ENCODE results near the gene TTLL10.

The TTLL10 gene

DNA sequence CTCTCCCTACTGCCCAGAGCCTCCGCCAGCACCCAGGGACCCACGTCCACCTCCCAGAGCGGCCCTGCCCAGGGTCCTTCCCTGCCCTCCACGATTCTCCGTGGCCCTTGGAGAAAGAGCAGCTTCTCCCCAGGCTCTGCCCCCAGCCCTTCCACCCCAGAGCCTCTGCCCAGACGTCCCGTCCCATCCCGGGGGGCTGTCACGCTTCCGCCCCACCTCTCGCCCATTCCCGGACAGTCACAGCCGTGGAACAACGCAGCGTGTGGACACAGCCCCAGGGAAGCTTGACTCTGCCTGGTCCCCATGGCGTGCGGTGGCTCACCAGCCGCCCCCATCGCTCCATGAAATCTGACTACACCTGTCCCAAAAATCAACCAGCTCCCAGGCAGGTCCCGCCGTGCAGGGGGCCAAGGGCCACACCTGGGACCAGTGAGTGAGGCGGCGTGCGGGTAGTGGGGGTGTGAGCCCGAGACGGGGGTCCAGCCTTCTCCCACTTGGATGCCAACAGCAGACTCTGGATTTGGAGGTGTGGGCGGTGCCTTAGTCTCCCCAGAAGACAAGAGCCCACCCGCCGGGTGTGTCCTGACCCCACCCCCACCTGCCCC lies 12.5 kb upstream of the TTLL10 start:
- H3K4me1 ChIP-seq (ENCODE audit: control insufficient read depth, insufficient read depth, low read length) = peaks cover 16% of the 10 kb centered on the region
- H3K27ac ChIP-seq (ENCODE audit: low read length) = no peak overlapping the region
- H3K36me3 ChIP-seq (ENCODE audit: control insufficient read depth in 2 of 2, insufficient read depth in 2 of 2, low read length in 2 of 2) = no peaks in the 10 kb centered on the region
- no peak overlapping the region for H3K4me3 ChIP-seq (ENCODE audit: low read length in 2 of 2)
- H3K9ac ChIP-seq (ENCODE audit: low read length in 2 of 2) = no peak overlapping the region
- no peaks in the 10 kb centered on the region for H3K9me3 ChIP-seq (ENCODE audit: control insufficient read depth in 2 of 2, low read length in 2 of 2)
- peaks cover 6 to 23% of the 10 kb centered on the region in 2 donors for H3K27me3 ChIP-seq (ENCODE audit: control insufficient read depth in 1 of 2, insufficient read depth in 2 of 2, low read length in 2 of 2)

DNA sequence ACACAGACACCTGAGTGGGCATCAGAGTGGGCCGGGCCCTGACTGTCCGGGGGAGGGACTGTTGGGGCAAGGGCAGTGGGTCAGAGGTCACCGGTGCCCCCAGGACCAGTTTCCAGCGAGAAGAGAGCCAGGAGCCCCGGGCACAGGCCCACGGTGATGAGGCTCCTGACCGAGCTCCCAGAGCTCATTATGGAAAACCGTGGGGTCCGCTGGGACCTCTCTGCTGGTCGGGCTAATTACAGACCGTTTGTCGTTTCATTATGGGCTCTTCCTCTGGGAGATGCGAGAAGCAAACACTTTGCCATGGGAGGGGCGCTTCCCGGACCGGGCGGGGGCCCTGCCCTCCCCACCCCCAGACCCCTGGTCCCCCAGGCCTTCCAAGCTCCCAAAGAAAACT lies 12.0 kb upstream of the TTLL10 start:
- H3K36me3 ChIP-seq (ENCODE audit: control insufficient read depth in 2 of 2, insufficient read depth in 2 of 2, low read length in 2 of 2) = no peaks in the 10 kb centered on the region
- H3K9me3 ChIP-seq (ENCODE audit: control insufficient read depth in 2 of 2, low read length in 2 of 2) = no peaks in the 10 kb centered on the region
- H3K4me1 ChIP-seq (ENCODE audit: control insufficient read depth, insufficient read depth, low read length) = peaks cover 16% of the 10 kb centered on the region
- no peak overlapping the region for H3K9ac ChIP-seq (ENCODE audit: low read length in 2 of 2)
- no peak overlapping the region for H3K4me3 ChIP-seq (ENCODE audit: low read length in 2 of 2)
- H3K27ac ChIP-seq (ENCODE audit: low read length) = no peak overlapping the region
- peaks cover 6 to 23% of the 10 kb centered on the region in 2 donors for H3K27me3 ChIP-seq (ENCODE audit: control insufficient read depth in 1 of 2, insufficient read depth in 2 of 2, low read length in 2 of 2)

DNA sequence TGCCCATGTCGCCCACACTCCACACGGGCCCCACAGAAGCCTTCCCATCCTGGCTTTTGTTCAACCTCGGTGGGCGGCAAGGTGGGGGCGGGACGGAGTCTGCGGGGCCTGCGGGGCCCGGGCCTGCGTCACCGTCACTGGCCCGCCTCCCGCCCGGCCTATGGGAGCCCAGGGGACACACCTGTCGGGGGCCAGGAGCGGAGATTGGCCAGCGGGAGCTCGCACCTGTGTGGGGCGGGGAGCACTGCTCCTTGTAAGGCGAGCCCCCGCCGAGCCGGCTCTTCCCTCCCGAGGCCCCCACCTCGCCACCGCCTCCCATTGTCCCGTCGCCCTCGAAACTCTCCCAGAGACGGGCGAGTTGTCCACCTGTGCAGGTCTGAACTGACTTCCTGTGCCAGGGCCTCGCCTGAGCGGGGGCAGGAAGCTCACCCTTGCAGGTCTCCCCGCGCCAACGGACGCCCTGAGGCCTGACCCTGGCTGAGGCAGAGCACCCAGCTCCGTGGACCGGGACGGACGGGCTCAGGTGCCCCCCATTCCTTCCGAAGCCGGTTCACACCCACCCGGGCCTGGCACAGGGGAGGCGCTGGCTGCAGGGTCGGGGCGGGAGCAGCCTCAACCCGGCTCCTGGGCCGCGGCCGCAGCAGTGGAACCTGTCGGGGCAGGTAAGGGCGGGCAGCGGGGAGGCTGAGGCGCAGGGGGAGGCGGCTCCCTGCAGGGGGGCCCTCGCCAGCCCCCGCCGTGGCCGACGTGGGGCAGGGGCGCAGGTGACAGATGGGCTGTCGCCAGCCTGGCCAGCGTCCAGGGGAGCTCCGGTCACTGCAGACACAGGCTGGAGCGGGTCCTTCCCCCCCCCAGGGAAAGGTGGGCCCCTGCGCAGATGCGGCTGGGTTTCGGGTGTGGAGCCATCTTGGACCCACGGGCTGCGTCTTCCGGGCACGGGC lies 10.8 kb upstream of the TTLL10 start:
- peaks cover 6 to 31% of the 10 kb centered on the region in 2 donors for H3K27me3 ChIP-seq (ENCODE audit: control insufficient read depth in 1 of 2, insufficient read depth in 2 of 2, low read length in 2 of 2)
- H3K9me3 ChIP-seq (ENCODE audit: control insufficient read depth in 2 of 2, low read length in 2 of 2) = no peaks in the 10 kb centered on the region
- no peak overlapping the region for H3K4me3 ChIP-seq (ENCODE audit: low read length in 2 of 2)
- H3K9ac ChIP-seq (ENCODE audit: low read length in 2 of 2) = no peak overlapping the region
- no peaks in the 10 kb centered on the region for H3K36me3 ChIP-seq (ENCODE audit: control insufficient read depth in 2 of 2, insufficient read depth in 2 of 2, low read length in 2 of 2)
- H3K4me1 ChIP-seq (ENCODE audit: control insufficient read depth, insufficient read depth, low read length) = peaks cover 11% of the 10 kb centered on the region
- no peak overlapping the region for H3K27ac ChIP-seq (ENCODE audit: low read length)

DNA sequence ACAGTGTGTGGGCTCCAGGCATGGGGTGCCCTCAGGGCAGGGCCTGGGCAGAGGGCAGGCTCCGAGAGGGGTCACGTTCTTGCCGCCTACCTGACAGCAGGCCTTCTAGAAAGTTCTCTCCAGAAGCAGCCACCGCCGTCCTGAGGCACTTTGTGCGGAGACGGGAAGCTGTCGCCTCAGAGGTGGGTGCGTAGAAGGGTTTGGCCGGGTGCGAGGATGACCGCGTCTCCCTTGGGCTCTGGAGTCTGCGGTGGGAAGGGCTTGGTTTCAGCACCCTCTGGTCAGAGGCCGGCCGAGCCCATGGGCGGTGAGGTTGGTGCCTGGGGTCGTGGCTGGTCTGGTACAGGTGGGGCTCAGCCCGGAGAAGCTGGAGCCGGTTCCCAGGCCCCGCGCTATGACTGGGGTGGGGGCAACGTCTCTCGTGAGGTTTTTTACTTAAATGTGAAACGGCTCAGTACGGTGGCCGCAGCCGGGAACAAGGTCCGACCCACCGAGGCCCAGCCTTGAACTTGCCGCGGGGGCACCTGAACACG lies 10.1 kb upstream of the TTLL10 start:
- Histone ChIP-seq H3K27ac (ENCODE audit: low read length) (no peak overlapping the region), H3K9ac (ENCODE audit: low read length in 2 of 2) (no peak overlapping the region), H3K9me3 (ENCODE audit: control insufficient read depth in 2 of 2, low read length in 2 of 2) (no peaks in the 10 kb centered on the region), H3K4me3 (ENCODE audit: low read length in 2 of 2) (no peak overlapping the region), H3K36me3 (ENCODE audit: control insufficient read depth in 2 of 2, insufficient read depth in 2 of 2, low read length in 2 of 2) (no peaks in the 10 kb centered on the region), H3K4me1 (ENCODE audit: control insufficient read depth, insufficient read depth, low read length) (peaks cover 4% of the 10 kb centered on the region), H3K27me3 (ENCODE audit: control insufficient read depth in 1 of 2, insufficient read depth in 2 of 2, low read length in 2 of 2) (peaks cover 9 to 37% of the 10 kb centered on the region in 2 donors)

DNA sequence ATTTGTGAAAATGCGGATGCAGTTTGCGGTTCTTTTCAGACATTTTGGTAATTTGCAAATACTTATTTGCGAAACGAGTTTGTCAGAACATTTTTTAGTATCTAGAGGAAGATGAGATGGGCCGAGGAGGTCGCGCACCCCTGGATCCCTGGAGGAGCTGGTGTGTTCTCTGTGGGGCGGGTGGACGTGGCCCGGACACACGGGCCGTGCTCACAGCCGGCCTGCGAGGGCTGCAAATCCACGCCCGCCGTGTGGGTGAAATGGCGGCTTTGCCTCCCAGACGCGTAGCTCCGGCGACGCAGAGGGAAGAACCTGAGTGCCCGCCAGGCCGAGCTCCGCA lies 9.3 kb upstream of the TTLL10 start:
- Histone ChIP-seq H3K9ac (ENCODE audit: low read length in 2 of 2) (no peak overlapping the region), H3K36me3 (ENCODE audit: control insufficient read depth in 2 of 2, insufficient read depth in 2 of 2, low read length in 2 of 2) (no peaks in the 10 kb centered on the region), H3K9me3 (ENCODE audit: control insufficient read depth in 2 of 2, low read length in 2 of 2) (no peaks in the 10 kb centered on the region), H3K27ac (ENCODE audit: low read length) (no peak overlapping the region), H3K27me3 (ENCODE audit: control insufficient read depth in 1 of 2, insufficient read depth in 2 of 2, low read length in 2 of 2) (peaks cover 12 to 38% of the 10 kb centered on the region in 2 donors), H3K4me3 (ENCODE audit: low read length in 2 of 2) (no peak overlapping the region), H3K4me1 (ENCODE audit: control insufficient read depth, insufficient read depth, low read length) (no peaks in the 10 kb centered on the region)

DNA sequence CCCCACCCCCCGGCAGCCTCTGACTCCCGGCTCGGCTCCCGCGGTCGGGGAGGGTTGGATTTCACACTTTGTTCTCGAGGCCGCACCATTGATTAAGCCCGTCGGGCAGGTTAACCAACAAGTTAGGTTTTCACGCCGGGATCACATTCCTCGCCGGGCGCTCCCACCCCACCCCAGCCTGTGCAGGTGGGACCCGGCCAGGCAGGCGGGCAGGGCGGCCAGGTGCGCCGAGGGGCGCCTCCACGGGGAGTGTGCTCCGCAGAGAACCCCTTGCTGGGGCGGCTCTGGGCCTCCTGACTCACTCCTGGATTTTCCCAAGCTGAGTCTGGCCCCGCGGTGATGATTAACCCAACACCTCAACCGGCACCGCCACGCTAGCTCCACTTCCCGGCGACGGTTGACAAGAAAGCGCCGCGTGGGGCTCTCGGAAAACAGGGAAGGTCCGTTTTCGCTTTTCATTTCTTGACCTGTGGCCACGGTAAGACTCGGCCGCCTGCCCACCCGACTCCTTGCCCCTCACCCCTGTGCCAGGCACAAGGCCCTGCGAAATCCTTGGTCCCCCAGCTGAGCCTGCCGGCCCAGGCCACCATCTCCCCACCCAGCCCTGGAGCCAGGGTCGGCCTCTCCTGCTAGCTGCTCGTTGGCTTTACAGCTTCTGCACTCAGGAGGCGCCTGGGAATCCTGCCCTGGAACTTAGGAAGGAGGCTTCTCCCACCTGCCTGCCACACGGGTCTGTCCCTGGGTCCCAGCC lies 8.8 kb upstream of the TTLL10 start:
- Histone ChIP-seq H3K4me3 (ENCODE audit: low read length in 2 of 2) (no peak overlapping the region), H3K9me3 (ENCODE audit: control insufficient read depth in 2 of 2, low read length in 2 of 2) (no peaks in the 10 kb centered on the region), H3K27ac (ENCODE audit: low read length) (no peak overlapping the region), H3K9ac (ENCODE audit: low read length in 2 of 2) (no peak overlapping the region), H3K27me3 (ENCODE audit: control insufficient read depth in 1 of 2, insufficient read depth in 2 of 2, low read length in 2 of 2) (peaks cover 13 to 44% of the 10 kb centered on the region in 2 donors), H3K36me3 (ENCODE audit: control insufficient read depth in 2 of 2, insufficient read depth in 2 of 2, low read length in 2 of 2) (no peaks in the 10 kb centered on the region), H3K4me1 (ENCODE audit: control insufficient read depth, insufficient read depth, low read length) (no peaks in the 10 kb centered on the region)

DNA sequence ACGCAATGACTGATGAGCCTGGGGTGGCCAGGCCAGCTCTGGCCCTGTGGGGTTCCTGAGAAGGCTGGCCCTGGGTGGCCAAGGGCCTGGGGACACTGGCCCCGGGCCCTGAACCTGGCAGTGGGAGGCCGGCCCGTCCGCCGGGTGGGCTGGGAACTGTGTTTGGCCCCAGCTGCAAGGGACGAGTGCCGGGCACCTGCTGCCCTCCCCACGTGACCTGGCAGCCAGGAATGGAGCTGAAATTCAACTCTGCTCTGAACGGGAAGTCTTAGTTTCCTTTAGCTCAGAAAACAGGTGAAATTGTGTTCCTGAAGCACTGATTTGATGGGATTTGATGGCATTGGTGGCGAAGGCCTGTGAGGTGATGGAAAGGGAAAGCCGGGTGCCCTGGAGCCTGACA lies 8.2 kb upstream of the TTLL10 start:
- Histone ChIP-seq H3K9me3 (ENCODE audit: control insufficient read depth in 2 of 2, low read length in 2 of 2) (no peaks in the 10 kb centered on the region), H3K9ac (ENCODE audit: low read length in 2 of 2) (no peak overlapping the region), H3K27ac (ENCODE audit: low read length) (no peak overlapping the region), H3K4me1 (ENCODE audit: control insufficient read depth, insufficient read depth, low read length) (no peaks in the 10 kb centered on the region), H3K4me3 (ENCODE audit: low read length in 2 of 2) (no peak overlapping the region), H3K27me3 (ENCODE audit: control insufficient read depth in 1 of 2, insufficient read depth in 2 of 2, low read length in 2 of 2) (peaks cover 13 to 46% of the 10 kb centered on the region in 2 donors), H3K36me3 (ENCODE audit: control insufficient read depth in 2 of 2, insufficient read depth in 2 of 2, low read length in 2 of 2) (no peaks in the 10 kb centered on the region)

DNA sequence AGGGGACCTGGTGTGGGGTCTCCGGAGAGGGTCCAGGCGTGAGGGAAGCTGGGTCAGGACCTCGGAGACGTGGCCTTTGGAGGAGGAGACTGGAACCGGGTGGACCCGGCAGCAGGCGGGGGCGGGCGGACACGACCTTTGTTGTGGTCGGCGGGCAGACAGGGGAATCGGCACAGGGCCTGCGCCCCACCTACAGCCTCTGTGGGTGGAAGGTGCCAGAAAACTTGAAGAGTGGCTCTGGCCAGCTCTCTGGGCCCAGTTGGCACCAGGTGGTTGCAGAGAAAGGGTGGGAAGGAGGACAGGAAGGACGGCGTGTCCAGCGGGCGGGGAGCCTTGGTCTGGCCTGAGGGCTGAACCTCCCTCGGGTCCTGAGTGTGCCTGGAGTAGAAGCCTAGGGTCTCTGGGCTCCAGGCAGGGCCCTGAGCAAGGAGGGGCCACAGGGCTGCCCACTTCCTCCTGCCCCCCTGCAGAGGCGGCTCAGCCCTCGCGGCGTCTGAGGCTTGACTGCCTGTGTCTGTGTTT lies 7.7 kb upstream of the TTLL10 start:
- Histone ChIP-seq H3K36me3 (ENCODE audit: control insufficient read depth in 2 of 2, insufficient read depth in 2 of 2, low read length in 2 of 2) (no peaks in the 10 kb centered on the region), H3K4me1 (ENCODE audit: control insufficient read depth, insufficient read depth, low read length) (no peaks in the 10 kb centered on the region), H3K9me3 (ENCODE audit: control insufficient read depth in 2 of 2, low read length in 2 of 2) (no peaks in the 10 kb centered on the region), H3K27ac (ENCODE audit: low read length) (no peak overlapping the region), H3K27me3 (ENCODE audit: control insufficient read depth in 1 of 2, insufficient read depth in 2 of 2, low read length in 2 of 2) (peaks cover 13 to 50% of the 10 kb centered on the region in 2 donors), H3K4me3 (ENCODE audit: low read length in 2 of 2) (no peak overlapping the region), H3K9ac (ENCODE audit: low read length in 2 of 2) (no peak overlapping the region)

DNA sequence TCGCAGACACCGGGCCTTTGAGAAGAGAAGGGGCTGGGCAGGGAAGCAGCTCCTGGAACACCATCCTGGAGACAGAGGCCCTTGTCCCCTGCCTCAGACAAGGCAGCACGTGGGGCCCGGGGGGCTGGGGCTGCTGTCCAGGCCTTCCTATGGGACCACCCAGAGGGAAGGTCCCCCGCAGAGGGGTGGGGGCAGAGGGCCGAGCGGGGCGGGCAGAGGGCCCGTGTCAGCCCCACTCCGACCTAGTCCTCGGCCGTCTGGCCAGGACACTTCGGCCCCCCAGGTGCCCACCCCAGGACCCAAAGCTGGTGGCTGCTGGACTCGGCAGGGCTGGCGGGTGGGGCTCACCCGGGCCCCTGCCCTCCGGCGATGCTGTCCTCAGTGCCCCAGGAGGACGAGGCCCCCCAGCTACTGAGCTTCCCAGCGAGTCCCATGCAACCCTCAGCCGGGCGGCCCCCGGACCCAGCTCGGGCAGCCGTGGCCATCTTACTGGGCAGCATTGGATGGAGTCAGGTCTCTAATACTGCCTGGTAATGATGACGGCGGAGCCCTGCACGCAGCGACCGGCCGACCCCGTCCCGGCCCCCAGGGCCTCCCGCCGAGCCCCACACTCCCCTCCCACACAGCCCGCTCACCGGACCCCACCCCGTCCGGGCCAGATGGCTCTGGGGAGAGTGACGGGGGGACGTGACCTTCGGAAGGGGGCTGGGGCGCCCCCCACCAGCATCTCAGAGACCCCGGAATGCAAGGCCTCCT lies 6.9 kb upstream of the TTLL10 start:
- Histone ChIP-seq H3K4me3 (ENCODE audit: low read length in 2 of 2) (no peak overlapping the region), H3K27ac (ENCODE audit: low read length) (no peak overlapping the region), H3K4me1 (ENCODE audit: control insufficient read depth, insufficient read depth, low read length) (no peaks in the 10 kb centered on the region), H3K9ac (ENCODE audit: low read length in 2 of 2) (no peak overlapping the region), H3K9me3 (ENCODE audit: control insufficient read depth in 2 of 2, low read length in 2 of 2) (no peaks in the 10 kb centered on the region), H3K27me3 (ENCODE audit: control insufficient read depth in 1 of 2, insufficient read depth in 2 of 2, low read length in 2 of 2) (peaks cover 13 to 54% of the 10 kb centered on the region in 2 donors), H3K36me3 (ENCODE audit: control insufficient read depth in 2 of 2, insufficient read depth in 2 of 2, low read length in 2 of 2) (no peaks in the 10 kb centered on the region)

DNA sequence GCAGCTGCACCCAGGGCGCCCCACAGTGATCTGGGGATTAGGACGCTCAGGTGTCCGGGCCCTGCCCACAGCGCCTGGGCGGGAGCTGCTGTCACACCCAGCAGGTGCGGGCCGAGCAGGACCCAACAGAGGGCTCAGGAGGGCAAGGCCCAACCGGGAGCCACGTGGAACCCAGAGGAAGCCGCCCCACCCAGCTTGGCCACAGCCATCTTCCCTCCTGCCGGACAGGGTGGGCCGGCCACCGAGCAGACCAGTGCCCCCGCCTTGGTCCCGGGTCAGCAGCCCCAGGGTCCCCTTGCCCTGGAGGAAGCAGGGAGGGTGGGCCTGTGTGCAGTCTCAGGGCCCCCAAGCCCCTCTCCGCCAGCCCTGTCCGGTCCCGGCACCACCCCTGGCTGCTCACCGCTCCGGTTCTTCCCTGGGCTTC lies 6.3 kb upstream of the TTLL10 start:
- H3K27ac ChIP-seq (ENCODE audit: low read length) = no peak overlapping the region
- H3K4me1 ChIP-seq (ENCODE audit: control insufficient read depth, insufficient read depth, low read length) = no peaks in the 10 kb centered on the region
- no peaks in the 10 kb centered on the region for H3K36me3 ChIP-seq (ENCODE audit: control insufficient read depth in 2 of 2, insufficient read depth in 2 of 2, low read length in 2 of 2)
- no peak overlapping the region for H3K4me3 ChIP-seq (ENCODE audit: low read length in 2 of 2)
- no peak overlapping the region for H3K9ac ChIP-seq (ENCODE audit: low read length in 2 of 2)
- H3K9me3 ChIP-seq (ENCODE audit: control insufficient read depth in 2 of 2, low read length in 2 of 2) = no peaks in the 10 kb centered on the region
- peaks cover 19 to 58% of the 10 kb centered on the region in 2 donors for H3K27me3 ChIP-seq (ENCODE audit: control insufficient read depth in 1 of 2, insufficient read depth in 2 of 2, low read length in 2 of 2)

Measured in stomach smooth muscle (tissue), 2 donors.